Hematopoietic multipotent progenitor cell (in vitro differentiated cells): ENCODE data around the gene TRIM6. TPM values are rescaled to one million over a fixed set of nuclear protein-coding genes. Genes with fewer than 3 reads are reported as not detected.
"Not testable (repeated sequence)": the region's sequence is repeated elsewhere in the genome, so short reads cannot be mapped to it uniquely, and the experiment has no call there.

ENCODE experiments used
- DNase-seq, 3 donors: peaks; one replicate each; pipeline ENCODE4 v3.0.0-alpha.2; 2011 to 2015; ENCODE audit warnings: low read depth in 2 of 3, low spot score in 2 of 3
- total RNA-seq: library from RNA; depleted of rRNA; stranded (reverse); fragments of >200 nt; gene quantifications from one replicate; pipeline ENCODE4 v1.2.3, GENCODE V29; 2012

TRIM6 gene, protein sequence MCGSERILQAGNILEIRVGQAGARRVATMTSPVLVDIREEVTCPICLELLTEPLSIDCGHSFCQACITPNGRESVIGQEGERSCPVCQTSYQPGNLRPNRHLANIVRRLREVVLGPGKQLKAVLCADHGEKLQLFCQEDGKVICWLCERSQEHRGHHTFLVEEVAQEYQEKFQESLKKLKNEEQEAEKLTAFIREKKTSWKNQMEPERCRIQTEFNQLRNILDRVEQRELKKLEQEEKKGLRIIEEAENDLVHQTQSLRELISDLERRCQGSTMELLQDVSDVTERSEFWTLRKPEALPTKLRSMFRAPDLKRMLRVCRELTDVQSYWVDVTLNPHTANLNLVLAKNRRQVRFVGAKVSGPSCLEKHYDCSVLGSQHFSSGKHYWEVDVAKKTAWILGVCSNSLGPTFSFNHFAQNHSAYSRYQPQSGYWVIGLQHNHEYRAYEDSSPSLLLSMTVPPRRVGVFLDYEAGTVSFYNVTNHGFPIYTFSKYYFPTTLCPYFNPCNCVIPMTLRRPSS
- 2.4 TPM for total RNA-seq

DNA sequence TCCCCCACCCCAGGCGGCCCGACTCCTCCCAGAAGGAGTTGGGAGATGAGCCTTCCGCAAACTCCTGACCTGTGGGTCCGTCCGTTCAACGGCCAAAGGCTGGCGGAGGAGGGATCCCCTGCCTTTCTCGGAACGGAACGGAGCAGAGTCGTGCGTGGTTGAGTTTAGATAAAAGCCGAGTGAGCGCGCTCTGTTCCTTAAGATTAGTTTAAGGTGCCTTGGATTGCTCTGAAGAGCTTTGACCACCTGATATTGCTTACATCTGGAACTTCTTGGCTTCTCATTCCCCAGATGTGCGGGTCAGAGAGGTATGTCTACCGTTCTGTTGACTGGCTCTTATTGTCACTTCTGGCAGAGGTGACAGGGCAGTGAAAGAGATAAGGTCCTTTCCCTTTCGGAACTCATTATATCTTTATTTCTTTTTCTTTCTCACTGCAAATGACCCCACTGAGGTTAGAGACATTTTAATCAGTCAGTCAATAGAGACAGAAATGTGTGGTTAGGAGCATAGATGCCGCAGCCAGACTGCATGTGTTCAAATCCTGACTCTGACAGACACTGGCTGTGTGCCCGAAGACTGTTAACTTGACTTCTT lies at the start of gene TRIM6:
Gene TRIM6 (plus strand): TSS at position 31 of the 595 bp plus-strand sequence. CDS start 261 bp downstream, at position 292.
- peak in 2 of 3 donors; percentile 39 to 49 for DNase-seq

DNA sequence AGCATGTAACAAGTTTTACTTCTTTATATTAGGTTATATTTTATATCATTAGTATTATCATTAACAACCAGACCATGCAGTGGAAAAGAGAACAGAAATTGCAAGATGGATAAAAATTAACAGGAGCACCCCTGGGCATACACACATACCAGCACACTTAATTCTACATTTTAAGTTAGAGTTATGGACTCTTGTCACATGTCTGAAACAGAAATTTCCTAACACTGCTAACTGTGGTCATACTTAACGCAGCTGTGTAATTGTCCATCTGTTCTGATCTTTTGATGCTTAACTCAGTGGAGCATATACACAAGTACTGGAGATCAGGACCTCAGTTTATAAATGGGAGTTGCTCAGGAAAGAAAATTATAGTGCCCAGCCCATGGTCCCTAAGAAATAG lies 48.5 kb upstream of the TRIM6 start:
- DNase-seq = no peak

DNA sequence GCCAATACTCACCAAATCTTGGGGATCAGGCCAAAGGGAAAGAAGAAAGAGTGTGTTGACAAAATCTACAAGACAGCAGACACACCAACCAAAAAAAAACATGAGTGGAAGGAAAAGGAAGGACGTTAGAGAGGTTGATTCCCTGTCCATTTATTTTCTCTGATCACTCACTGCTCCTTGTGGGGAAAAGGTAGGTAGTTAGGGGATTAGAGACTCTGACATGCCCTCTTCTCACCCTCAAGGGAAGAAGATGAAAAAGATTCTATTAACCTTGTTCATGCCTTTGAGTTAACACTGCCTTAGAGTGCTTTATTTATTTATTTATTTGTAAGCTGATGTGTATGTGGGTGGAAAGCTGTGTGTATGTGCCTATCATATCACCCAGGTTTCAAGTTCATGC lies 48.0 kb upstream of the TRIM6 start, which contains the start of gene OR52H1:
Gene OR52H1 (minus strand): TSS at position 101 of the 400 bp plus-strand sequence. CDS start 3,035 bp downstream, outside the sequence.
- no peak for DNase-seq

DNA sequence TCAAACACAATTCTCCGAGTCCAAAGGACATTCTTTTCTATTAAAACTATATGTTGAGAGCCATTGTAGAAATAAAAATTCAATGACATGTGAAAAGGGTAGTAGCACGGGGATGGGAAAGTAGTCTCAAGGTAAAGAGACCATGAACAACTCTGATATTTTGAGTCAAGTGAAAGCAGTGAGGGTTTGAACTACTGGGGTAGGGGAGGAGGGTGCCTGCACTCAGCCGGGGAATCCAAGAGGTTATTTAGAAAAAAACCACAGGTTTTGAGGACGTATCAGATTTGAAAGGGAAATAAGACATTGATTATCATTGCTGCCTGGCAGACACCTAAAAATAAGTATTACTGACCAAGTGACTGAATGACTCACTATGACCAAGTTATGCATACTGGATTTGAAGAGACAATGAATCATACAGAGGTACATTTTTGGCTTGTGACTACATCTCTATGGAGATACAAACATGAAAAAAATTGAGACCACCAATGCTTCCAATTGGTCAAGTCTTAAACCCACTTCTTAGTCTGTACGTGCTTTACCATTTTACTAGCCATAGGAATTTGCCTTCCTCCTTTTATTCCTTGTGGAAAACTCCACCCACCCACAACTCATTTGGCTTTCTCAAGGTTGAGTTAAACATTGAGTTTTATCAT lies 45.9 kb upstream of the TRIM6 start:
- DNase-seq = no peak

DNA sequence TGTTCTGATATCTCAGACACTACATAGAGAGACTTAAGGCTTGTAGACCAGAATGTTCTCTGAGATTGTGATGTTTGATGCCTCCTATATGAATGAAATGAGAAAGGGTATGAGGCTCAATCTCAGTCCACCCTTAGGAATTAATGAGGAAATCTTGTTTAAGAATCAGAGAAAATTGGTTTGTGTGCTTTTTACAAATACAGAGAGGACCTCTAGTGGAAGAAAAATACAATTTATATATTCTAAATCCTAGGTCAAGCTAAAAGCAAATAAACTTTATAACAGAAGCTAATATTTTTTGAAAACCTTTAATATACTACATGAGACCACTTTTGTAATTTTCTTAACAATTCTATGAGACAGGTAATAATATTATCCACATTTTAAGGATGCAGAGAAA lies 43.1 kb upstream of the TRIM6 start:
- no peak for DNase-seq

DNA sequence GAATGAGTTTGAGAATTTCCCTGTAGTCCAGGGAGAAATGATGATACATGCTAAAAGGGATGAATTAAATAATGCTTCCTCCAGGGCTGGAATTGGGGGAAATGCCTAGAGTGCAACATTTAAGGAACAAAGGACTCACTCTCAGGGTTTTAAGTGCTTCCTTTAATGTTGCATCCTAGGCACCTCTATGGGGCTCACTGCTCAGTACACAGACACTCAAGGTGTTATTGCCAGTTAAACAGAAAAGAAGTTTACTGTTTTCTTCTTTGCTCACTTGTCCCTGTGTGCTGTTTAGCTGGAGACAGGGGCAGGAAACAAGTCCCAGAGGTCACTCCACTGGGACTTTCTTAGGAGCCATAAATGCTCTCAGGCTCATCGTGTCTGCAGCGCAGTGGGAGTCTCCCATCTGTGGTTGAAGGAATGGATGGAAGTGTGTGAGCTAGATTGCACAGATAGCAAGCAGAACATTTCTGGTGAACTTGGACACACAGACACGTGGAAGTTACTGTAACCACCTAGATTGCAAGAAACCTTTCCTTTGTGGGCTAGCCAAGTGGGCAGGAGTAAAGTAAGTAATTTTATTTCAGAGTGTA lies 39.7 kb upstream of the TRIM6 start:
- DNase-seq = no peak

DNA sequence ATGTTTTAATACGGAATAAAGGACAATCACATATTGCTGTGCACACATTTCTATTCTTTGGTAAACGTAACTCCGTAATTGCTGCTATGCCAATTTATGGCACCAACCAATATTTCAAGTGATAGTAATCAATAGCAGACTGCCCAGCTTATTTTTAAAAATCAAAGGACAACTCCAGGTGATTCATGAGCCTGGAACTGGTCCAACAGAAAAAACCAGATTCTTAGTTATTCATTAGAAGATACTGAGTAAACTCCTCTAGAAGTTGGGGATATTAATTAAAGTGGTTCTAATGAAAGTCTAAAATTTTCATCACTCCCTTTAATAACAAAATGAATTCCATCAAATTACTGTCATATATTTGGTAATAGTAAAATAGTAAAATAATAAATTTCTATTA lies 38.7 kb upstream of the TRIM6 start:
- DNase-seq = no peak

DNA sequence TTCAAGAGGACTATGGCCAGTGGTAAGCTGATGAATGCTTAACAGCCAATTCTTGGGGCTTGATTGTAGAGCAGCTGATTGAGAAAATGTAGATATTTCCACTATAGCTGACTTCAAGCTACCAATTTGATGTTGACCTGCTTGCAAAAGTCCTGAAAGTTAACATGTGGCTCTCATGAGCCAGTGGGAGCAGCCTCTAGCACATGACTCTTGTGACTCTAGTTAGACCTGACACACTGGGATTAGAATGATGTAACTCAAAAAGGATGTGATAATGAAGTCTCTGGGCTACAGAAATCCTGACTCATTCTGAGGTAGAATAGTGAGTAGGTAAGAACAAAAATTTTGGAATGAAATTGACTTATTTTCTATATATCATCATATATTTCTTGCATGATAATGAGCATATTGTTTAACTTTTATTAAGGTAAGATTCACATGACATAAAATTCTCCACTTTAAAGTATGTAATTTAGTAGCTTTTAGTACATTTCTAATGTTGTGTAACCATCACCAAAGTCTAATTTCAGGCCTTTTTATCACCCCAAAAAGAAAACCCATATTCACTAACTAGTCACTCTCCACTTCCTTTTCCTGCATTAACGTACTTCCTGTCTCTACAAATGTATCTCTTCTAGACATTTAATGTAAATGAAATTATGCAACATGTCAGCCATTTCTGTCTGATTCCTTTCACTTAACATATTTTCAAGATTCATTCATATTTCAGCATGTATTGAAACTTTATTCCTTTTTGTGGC lies 32.0 kb upstream of the TRIM6 start:
- DNase-seq = no peak

DNA sequence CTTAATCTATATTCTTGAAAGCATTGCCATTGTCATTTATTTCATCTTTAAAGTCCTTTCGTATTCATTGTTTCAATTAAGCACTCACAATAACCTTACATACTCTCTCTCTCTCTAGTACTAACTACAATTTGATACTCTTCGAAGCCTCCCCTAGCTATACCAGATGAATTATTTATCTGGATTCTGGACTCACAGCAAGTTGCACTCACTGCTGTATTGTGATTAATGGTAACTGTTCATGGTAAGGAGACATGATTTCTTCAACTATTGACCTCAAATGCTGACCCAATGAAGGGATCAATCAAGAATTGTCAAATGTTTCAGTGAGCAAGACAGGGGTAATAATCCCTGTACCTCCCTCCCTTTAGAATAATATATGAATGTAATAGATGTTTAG lies 21.8 kb upstream of the TRIM6 start:
- no peak for DNase-seq

DNA sequence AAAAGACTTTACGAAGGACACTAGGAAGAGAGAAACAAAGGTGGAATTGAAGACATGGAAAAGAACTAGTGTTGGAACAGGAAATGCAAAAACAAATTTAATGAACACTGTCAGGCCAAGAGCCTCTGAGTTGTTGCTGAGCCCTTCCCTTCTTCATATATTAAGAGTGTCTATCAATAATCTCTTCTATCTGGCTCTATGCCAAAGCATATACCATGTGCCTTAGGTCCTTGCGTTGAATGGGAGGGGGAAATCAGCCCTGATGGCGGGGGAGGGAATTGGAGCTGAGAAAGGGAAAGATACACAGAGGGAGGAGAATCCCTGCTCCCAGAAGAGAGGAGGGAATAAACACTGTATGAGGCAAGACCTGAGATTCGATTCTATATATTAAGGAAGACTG lies 21.3 kb upstream of the TRIM6 start:
- no peak for DNase-seq

DNA sequence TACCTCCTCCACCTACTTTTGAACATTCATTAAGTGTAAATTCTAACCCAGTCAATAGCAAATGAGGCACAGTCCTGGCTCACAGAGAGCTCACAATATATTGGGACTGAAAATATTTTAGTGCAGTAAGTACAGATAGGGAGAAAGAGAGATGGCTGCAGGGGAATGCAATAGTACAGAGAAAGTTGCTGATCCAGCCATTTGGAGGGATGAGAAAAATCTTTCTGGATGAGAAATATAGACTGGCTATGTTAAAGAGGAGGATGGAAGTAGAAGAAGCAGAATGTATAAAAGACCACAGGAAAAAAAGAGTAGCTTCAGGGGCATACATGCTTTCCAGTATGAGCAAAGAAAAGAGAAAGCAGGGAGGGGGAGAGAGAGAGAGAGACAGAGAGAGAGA lies 19.3 kb upstream of the TRIM6 start:
- no peak for DNase-seq

DNA sequence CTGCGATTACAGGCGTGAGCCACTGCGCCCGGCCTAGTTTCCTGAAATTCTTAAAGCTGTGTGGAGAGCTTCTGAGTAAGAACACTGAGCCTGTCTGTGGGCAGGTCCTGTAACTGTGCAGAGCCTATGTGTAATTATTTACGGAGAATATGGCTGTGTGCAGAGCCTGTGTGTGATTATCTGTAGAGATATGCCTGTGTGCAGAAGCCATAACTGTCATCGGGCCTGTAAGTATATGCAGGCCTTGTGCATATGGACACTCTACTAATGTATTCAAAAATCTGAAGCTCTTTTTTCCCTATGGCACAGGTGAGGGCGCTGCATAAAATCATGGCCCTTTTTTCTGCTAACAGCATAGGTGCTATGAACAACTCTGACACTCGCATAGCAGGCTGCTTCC lies 15.9 kb upstream of the TRIM6 start, which contains the start of gene OR52B6:
Gene OR52B6 (plus strand): TSS at position 301 of the 400 bp plus-strand sequence. CDS start 0 bp downstream, at position 301.
- DNase-seq = no peak

DNA sequence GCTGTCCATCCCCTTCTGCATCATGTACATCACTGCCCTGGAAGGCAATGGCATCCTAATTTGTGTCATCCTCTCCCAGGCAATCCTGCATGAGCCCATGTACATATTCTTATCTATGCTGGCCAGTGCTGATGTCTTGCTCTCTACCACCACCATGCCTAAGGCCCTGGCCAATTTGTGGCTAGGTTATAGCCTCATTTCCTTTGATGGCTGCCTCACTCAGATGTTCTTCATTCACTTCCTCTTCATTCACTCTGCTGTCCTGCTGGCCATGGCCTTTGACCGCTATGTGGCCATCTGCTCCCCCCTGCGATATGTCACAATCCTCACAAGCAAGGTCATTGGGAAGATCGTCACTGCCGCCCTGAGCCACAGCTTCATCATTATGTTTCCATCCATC lies 15.4 kb upstream of the TRIM6 start:
- DNase-seq = no peak

DNA sequence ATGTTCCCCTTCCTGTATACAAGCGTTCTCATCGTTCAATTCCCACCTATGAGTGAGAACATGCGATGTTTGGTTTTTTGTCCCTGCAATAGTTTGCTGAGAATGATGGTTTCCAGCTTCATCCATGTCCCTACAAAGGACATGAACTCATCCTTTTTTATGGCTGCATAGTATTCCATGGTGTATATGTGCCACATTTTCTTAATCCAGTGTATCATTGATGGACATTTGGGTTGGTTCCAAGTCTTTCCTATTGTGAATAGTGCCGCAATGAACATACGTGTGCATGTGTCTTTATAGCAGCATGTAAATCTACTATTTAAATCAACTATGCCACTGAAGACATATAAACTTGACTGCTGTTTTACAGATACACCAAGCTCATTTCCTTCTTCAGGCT lies 12.0 kb upstream of the TRIM6 start:
- DNase-seq = not testable (repeated sequence)

DNA sequence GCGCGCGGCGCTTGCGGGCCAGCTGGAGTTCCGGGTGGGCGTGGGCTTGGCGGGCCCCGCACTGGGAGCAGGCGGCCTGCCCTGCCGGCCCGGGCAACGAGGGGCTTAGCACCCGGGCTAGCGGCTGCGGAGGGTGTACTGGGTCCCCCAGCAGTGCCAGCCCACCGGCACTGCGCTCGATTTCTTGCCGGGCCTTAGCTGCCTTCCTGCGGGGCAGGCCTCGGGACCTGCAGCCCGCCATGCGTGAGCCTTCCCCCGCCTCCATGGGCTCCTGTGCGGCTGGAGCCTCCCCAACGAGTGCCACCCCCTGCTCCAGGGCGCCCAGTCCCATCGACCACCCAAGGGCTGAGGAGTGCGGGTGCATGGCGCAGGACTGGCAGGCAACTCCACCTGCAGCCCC lies 6.5 kb upstream of the TRIM6 start:
- not testable (repeated sequence) for DNase-seq

DNA sequence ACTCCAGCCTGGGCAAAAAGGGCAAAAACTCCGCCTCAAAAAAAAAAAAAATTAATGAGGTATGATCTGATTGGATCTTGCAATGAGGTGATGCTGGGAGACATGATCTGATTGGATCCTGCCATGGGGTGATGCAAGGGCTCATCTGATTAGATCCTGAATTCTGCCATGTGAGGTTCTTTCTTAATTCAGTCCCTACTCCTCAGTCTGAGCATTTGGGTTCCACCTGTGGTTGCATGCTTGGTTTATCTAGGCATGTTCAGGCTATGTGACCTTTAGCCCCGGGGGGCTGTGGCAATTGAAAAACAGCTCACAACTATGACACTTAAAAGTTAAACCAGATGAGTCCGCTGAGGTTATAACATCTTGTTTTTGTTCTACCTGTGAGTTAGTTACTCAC lies 4.8 kb upstream of the TRIM6 start:
- no peak for DNase-seq

DNA sequence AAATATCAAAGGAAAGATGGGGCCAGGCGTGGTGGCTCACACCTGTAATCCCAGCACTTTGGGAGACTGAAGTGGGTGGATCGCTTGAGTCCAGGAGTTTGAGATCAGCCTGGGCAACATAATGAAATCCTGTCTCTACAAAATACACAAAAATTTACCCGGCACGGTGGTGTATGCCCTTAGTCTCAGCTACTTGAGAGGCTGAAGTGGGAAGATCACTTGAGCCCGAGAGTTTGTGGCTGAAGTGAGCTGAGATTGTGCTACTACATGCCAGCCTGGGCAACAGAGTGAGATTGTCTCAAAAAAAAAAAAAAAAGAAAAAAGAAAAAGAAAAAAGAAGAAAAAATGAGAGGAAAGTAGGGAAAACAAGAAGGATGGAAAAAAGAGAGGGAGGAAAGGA lies 3.8 kb upstream of the TRIM6 start:
- DNase-seq = no peak

DNA sequence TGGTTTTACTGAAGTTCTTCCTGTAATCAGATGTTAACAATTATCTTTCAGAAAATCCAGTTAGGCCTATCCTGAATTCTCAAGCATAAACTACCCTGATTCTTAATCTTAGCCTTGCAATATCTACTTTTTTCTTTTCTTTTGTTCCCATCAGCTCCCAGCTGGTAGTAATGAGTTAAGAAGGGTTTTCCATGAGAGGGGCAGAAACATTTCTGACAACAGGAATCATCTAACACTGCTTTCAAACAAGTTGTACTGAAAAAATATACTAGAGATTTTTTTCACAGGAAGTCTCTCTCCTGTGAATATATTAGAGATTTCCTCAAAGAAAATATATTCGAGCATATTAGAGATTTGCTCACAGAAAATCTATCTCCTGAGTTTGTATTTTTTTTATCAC lies 3.3 kb upstream of the TRIM6 start:
- DNase-seq = no peak

DNA sequence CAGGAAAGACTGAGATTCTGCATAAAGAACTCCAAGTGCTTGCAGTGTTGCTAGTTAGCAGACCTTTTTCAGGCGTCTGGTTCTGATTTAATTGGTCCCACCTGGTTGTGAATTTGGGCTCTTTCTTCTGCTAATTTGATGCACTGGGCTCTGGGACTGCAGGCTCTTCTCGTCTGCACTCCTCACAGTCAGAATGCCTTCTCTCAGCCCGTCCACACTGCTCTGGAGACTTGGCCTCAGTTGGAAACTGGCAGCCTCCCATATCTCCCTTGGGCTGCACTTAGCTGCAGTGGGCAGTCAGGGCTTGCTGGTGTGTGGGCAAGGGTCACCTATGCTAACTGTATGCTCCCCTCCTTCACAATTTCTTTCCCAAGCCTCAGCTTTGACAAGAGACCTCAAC lies 1.5 kb downstream of the TRIM6 start:
- no peak for DNase-seq

DNA sequence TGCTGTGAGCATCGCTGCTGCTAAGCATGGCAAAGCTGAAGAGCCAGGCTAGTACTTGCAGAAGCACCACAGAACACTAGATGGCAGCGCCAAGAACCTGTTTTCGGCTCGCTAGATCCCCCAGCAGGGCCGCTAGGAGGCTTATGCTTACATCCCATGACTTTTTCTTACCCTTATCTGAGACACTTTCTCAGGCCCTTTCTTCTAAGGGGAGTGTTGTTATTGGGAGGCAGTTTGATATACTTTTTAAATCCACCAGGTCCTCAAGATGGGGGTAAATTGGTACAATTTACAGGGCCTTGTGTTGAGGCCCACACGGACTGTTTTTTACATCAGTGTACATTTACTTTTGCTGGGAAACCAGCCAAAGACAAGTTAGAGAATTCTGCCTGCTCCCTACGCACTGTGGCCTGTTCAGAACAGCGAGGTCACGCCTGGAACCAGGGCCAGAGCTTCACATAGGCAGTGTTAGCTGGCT lies 4.0 kb downstream of the TRIM6 start:
- DNase-seq = peak in 2 of 3 donors; percentile 76 to 87
